NB4 (cell line): ENCODE measurements around the gene LRRC8C.

Experiments used
- CTCF ChIP-seq: IDR thresholded peaks from one replicate; pipeline ENCODE4 v1.5.1; 2012; ENCODE audit warnings: low read depth, low read length
- POLR2A ChIP-seq: IDR thresholded peaks from 2 replicates; pipeline ENCODE4 v1.6.1; 2011; ENCODE audit warnings: mild to moderate bottlenecking; ENCODE audit not compliant: insufficient read length; ENCODE audit errors: extremely low read depth

GRCh38 chr1:89611721-89612120, 21.2 kb upstream of the LRRC8C start:
- no peak for TF ChIP-seq POLR2A
- TF ChIP-seq CTCF = no peak
